HepG2 (cell line): ENCODE data around the gene NEK11. TPM values are rescaled to one million over a fixed set of nuclear protein-coding genes. Genes with fewer than 3 reads are reported as not detected.

Experiments
- ATAC-seq: fragments of 200-7000 bp; cut with Tn5 transposase; 3 replicates; pipeline ENCODE4 v1.9.1; 2020; ENCODE audit warnings: mild to moderate bottlenecking, moderate library complexity
- BruUV-seq: library from RNA; stranded (reverse); fragments of 400-500 nt; replicated peaks from 2 replicates; lab custom pipeline; 2021; lab: Mats Ljungman, UMichigan
- CTCF ChIA-PET: fragments of 300-600 bp; formaldehyde crosslinking; extraction: SDS; loops from one replicate; lab custom pipeline; 2021; ENCODE audit warnings: low total read pairs, inconsistent platforms, low intra/inter-chr PET ratio; lab: Yijun Ruan, JAX
- POLR2A ChIA-PET: fragments of 350-600 bp; sonication (Branson Sonifier 250); formaldehyde crosslinking; loops from one replicate; lab custom pipeline; 2020; ENCODE audit warnings: antibody characterized with exemption, inconsistent platforms; lab: Yijun Ruan, JAX
- DNase-seq: peaks from one replicate; pipeline ENCODE4 v3.0.0-alpha.2; 2015; ENCODE audit warnings: low spot score
- FAIRE-seq: peaks from 3 replicates; lab custom pipeline; 2011; peaks lifted over from hg19 to GRCh38; lab: Jason Lieb, UNC
- H2AFZ ChIP-seq: one replicate; pipeline ENCODE4 v1.6.1; 2011; ENCODE audit warnings: low read length, inconsistent platforms
- H3K27ac ChIP-seq: fragments of 300-600 bp; 3 replicates; pipeline ENCODE4 v1.8.0; 2011; ENCODE audit warnings: mixed run types, mild to moderate bottlenecking, mixed read lengths, low read length, inconsistent platforms; ENCODE audit not compliant: insufficient read depth; ENCODE audit errors: extremely low read length
- H3K27me3 ChIP-seq, 2 experiments: fragments of 200-600 bp in 1 of 2; 2 replicates in 1 of 2; 3 replicates in 1 of 2; pipeline versions ENCODE4 v1.6.0 to v1.8.0; 2011; ENCODE audit warnings: low read length in 2 of 2, mild to moderate bottlenecking in 2 of 2, moderate library complexity in 2 of 2, inconsistent platforms in 1 of 2; ENCODE audit not compliant: insufficient read depth in 2 of 2, control insufficient read depth in 1 of 2
- H3K36me3 ChIP-seq, 2 experiments: fragments of 200-600 bp in 1 of 2; replicated peaks in 1 of 2; 2 replicates in 1 of 2; 3 replicates in 1 of 2; pipeline versions ENCODE4 v1.5.1 to v1.8.0; 2011; ENCODE audit warnings: low read length in 2 of 2, inconsistent platforms in 1 of 2; ENCODE audit not compliant: insufficient read depth in 2 of 2, control insufficient read depth in 1 of 2
- H3K4me1 ChIP-seq: 2 replicates; pipeline ENCODE4 v1.5.1; 2012; ENCODE audit warnings: low read length, inconsistent platforms; ENCODE audit not compliant: insufficient read depth
- H3K4me2 ChIP-seq: 2 replicates; pipeline ENCODE4 v1.6.0; 2011; ENCODE audit warnings: low read depth, low read length, inconsistent platforms
- H3K4me3 ChIP-seq, 3 experiments: fragments of 200-600 bp in 1 of 3; sonication (generic), shearing (Covaris generic) in 1 of 3; replicated peaks in 1 of 3; 2 replicates each; pipeline ENCODE4 v1.5.1; 2011 to 2016; ENCODE audit warnings: low read length in 3 of 3, inconsistent platforms in 2 of 3, low read depth in 2 of 3, mild to moderate bottlenecking in 2 of 3, control low read depth in 1 of 3, mixed read lengths in 1 of 3; ENCODE audit not compliant: insufficient read depth in 1 of 3
- H3K79me2 ChIP-seq: one replicate; pipeline ENCODE4 v1.6.1; 2011; ENCODE audit warnings: low read length, inconsistent platforms; ENCODE audit not compliant: insufficient read depth
- H3K9ac ChIP-seq: 2 replicates; pipeline ENCODE4 v1.6.0; 2011; ENCODE audit warnings: mild to moderate bottlenecking, low read depth, low read length, inconsistent platforms; ENCODE audit not compliant: insufficient read depth
- H3K9me3 ChIP-seq: 2 replicates; pipeline ENCODE4 v1.5.1; 2012; ENCODE audit warnings: mild to moderate bottlenecking, low read length
- H4K20me1 ChIP-seq: 2 replicates; pipeline ENCODE4 v1.6.0; 2011; ENCODE audit warnings: inconsistent platforms, mild to moderate bottlenecking, low read length, moderate library complexity; ENCODE audit not compliant: insufficient read depth
- DDIT3 ChIP-seq: sonication (generic); formaldehyde crosslinking; IDR thresholded peaks from 2 replicates; pipeline ENCODE4 v1.4.0; 2020; ENCODE audit warnings: mild to moderate bottlenecking, missing genetic modification reagents
- GPBP1L1 ChIP-seq: sonication (generic); formaldehyde crosslinking; IDR thresholded peaks from 2 replicates; pipeline ENCODE4 v1.5.0; 2020; ENCODE audit warnings: mild to moderate bottlenecking, missing genetic modification reagents
- GPN1 ChIP-seq: sonication (generic); formaldehyde crosslinking; IDR thresholded peaks from 2 replicates; pipeline ENCODE4 v1.5.1; 2020; ENCODE audit warnings: missing genetic modification reagents, borderline replicate concordance
- KMT2A ChIP-seq: sonication (generic); formaldehyde crosslinking; IDR thresholded peaks from 2 replicates; pipeline ENCODE4 v1.4.0; 2020; ENCODE audit warnings: missing genetic modification reagents
- MAX ChIP-seq: IDR thresholded peaks from 2 replicates; pipeline ENCODE4 v1.6.1; 2012; ENCODE audit warnings: inconsistent platforms
- MYNN ChIP-seq: sonication (generic); formaldehyde crosslinking; IDR thresholded peaks from 2 replicates; pipeline ENCODE4 v1.4.0; 2020; ENCODE audit warnings: mild to moderate bottlenecking, low read depth, missing genetic modification reagents
- NFRKB ChIP-seq: fragments of 450-650 bp; IDR thresholded peaks from 2 replicates; pipeline ENCODE4 v1.6.1; 2017
- POLR2AphosphoS2 ChIP-seq: IDR thresholded peaks from 2 replicates; pipeline ENCODE4 v1.6.1; 2011; ENCODE audit warnings: low read depth, low read length, improper control_type of control experiment
- POLR2G ChIP-seq: fragments of 200-400 bp; formaldehyde crosslinking; IDR thresholded peaks from 2 replicates; pipeline ENCODE4 v1.6.1; 2018; ENCODE audit warnings: mild to moderate bottlenecking, low read depth, low read length, moderate library complexity
- SNRNP70 ChIP-seq: fragments of 200-400 bp; formaldehyde crosslinking; IDR thresholded peaks from 2 replicates; pipeline ENCODE4 v1.6.1; 2017; ENCODE audit warnings: mild to moderate bottlenecking, low read depth, low read length, moderate library complexity
- ZBTB4 ChIP-seq: sonication (generic); formaldehyde crosslinking; IDR thresholded peaks from 2 replicates; pipeline ENCODE4 v1.4.0; 2020; ENCODE audit warnings: missing genetic modification reagents, mild to moderate bottlenecking, borderline replicate concordance
- WGBS: methylation state at CpG from one replicate; pipeline ENCODE4 v1.1.6; 2017; ENCODE audit warnings: low lambda C conversion rate; 5-methylcytosine and 5-hydroxymethylcytosine counted together
- in situ Hi-C: cut with HindIII; loops from 2 replicates; pipeline ENCODE4 v1.10.0; 2017; ENCODE audit warnings: low pct_unique_long_range_greater_than_20kb; ENCODE audit not compliant: extremely low pct_ligation_motif_present
- intact Hi-C: fragments of 100-400 bp; cut with micrococcal nuclease; formaldehyde crosslinking; loops from one replicate; pipeline ENCODE4 v1.10.0; 2022; ENCODE audit not compliant: unreplicated experiment
- polyA plus RNA-seq, 8 experiments: library from polyadenylated mRNA; depleted of rRNA in 3 of 8; stranded (reverse) in 7 of 8; unstranded in 1 of 8; fragments of >200 nt; fragmentation: Illumina TruSeq in 4 of 8; extraction: Trizol in 4 of 8; gene quantifications; 2 replicates each; pipeline versions ENCODE4 v1.2.1 to v1.2.3, GENCODE V29; 2011 to 2016; ENCODE audit warnings: low read depth in 4 of 8, missing spikeins in 1 of 8, mixed read lengths in 1 of 8; ENCODE audit not compliant: insufficient read depth in 1 of 8
- total RNA-seq, 5 experiments: library from RNA; depleted of rRNA; stranded (reverse); fragments of >200 nt; fragmentation: Illumina TruSeq; extraction: Trizol; gene quantifications; 2 replicates each; pipeline ENCODE4 v1.2.3, GENCODE V29; 2016; ENCODE audit warnings: low read depth in 1 of 5

The NEK11 gene
- total and polyA plus RNA-seq, 2 of the 13 experiments (the other 11 are each of a cell fraction or from before 2014, with no cell fraction given), result 0.95 to 2.2 TPM

GRCh38 chr3:131350506-131350905, 323.8 kb downstream of the NEK11 start:
- FAIRE-seq (no peak), ATAC-seq (no peak)
- H3K4me2 ChIP-seq, result no peak overlapping the region
- no peak overlapping the region for H3K27ac ChIP-seq
- no peaks in the 10 kb centered on the region for H3K79me2 ChIP-seq
- POLR2A ChIA-PET, result no interaction called here
- TF ChIP-seq DDIT3 (CRISPR knock-in tag) (no peak), POLR2G (no peak), GPN1 (no peak), MYNN (CRISPR knock-in tag) (no peak), ZBTB4 (CRISPR knock-in tag) (no peak), KMT2A (CRISPR knock-in tag) (no peak), SNRNP70 (no peak), MAX (no peak), GPBP1L1 (CRISPR knock-in tag) (no peak), POLR2AphosphoS2 (no peak), NFRKB (no peak)
- TF ChIP-seq, all 625 proteins: peak for 0
- H3K27me3 ChIP-seq, result no peaks in the 10 kb centered on the region; a peak in 1 of 5 replicates
- no TSS peak for BruUV-seq
- H3K9me3 ChIP-seq, result no peaks in the 10 kb centered on the region
- no peak overlapping the region for H2AFZ ChIP-seq
- WGBS, result 45% methylated on average over 1 of the region's 1 CpG
- no peak overlapping the region for H3K4me3 ChIP-seq
- CTCF ChIA-PET, result no interaction called here
- no peak for DNase-seq
- intact Hi-C loops (no loop called here), in situ Hi-C loops (no loop called here)
- H4K20me1 ChIP-seq, result no peaks in the 10 kb centered on the region
- H3K36me3 ChIP-seq, result no peaks in the 10 kb centered on the region
- no peak overlapping the region for H3K9ac ChIP-seq
- no peaks in the 10 kb centered on the region for H3K4me1 ChIP-seq
